OCI-LY1 (cell line): ENCODE data around the gene NFAT5.

Source experiments
- H2AFZ ChIP-seq: fragments of 200-600 bp; sonication (generic), shearing (Covaris generic); 2 replicates; pipeline ENCODE4 v1.6.0; 2014; ENCODE audit warnings: antibody characterized with exemption, mild to moderate bottlenecking, low read length
- H3F3A ChIP-seq: fragments of 200-600 bp; sonication (generic), shearing (Covaris generic); 2 replicates; pipeline ENCODE4 v1.6.0; 2014; ENCODE audit warnings: mild to moderate bottlenecking, antibody characterized with exemption, low read length, moderate library complexity; ENCODE audit not compliant: insufficient read depth
- H3K27ac ChIP-seq: fragments of 200-600 bp; sonication (generic); 2 replicates; pipeline ENCODE4 v1.5.1; 2014; ENCODE audit warnings: low read length, mixed run types, mild to moderate bottlenecking, low read depth; ENCODE audit not compliant: poor library complexity, severe bottlenecking
- H3K27me3 ChIP-seq: fragments of 200-600 bp; sonication (generic); 2 replicates; pipeline ENCODE4 v1.6.0; 2014; ENCODE audit warnings: antibody characterized with exemption, mild to moderate bottlenecking, low read length, moderate library complexity; ENCODE audit not compliant: insufficient read depth
- H3K36me3 ChIP-seq: fragments of 200-600 bp; sonication (generic); 2 replicates; pipeline ENCODE4 v1.6.1; 2014; ENCODE audit warnings: mild to moderate bottlenecking, antibody characterized with exemption, low read length, moderate library complexity, mixed read lengths; ENCODE audit not compliant: insufficient read depth
- H3K4me1 ChIP-seq: fragments of 200-600 bp; sonication (generic); 2 replicates; pipeline ENCODE4 v1.5.1; 2014; ENCODE audit warnings: mild to moderate bottlenecking, low read length, moderate library complexity; ENCODE audit not compliant: insufficient read depth, severe bottlenecking
- H3K4me2 ChIP-seq: fragments of 200-600 bp; sonication (generic), shearing (Covaris generic); 2 replicates; pipeline ENCODE4 v1.6.1; 2014; ENCODE audit warnings: low read length
- H3K4me3 ChIP-seq: fragments of 200-600 bp; sonication (generic); 2 replicates; pipeline ENCODE4 v1.5.1; 2014; ENCODE audit warnings: low read length, low read depth, mild to moderate bottlenecking, mixed read lengths; ENCODE audit not compliant: poor library complexity, severe bottlenecking
- H3K79me2 ChIP-seq: fragments of 200-600 bp; shearing (Covaris generic); 2 replicates; pipeline ENCODE4 v1.6.1; 2016; ENCODE audit warnings: mixed run types, low read length, mixed read lengths; ENCODE audit not compliant: insufficient read depth
- H3K9ac ChIP-seq: fragments of 200-600 bp; sonication (generic), shearing (Covaris generic); 2 replicates; pipeline ENCODE4 v1.6.1; 2014; ENCODE audit warnings: mild to moderate bottlenecking, low read length, mixed read lengths
- H3K9me2 ChIP-seq: fragments of 200-600 bp; sonication (generic), shearing (Covaris generic); 2 replicates; pipeline ENCODE4 v1.6.1; 2014; ENCODE audit warnings: low read depth, mild to moderate bottlenecking, low read length, mixed read lengths
- H3K9me3 ChIP-seq: fragments of 200-600 bp; shearing (Covaris generic); 2 replicates; pipeline ENCODE4 v1.6.1; 2014; ENCODE audit warnings: low read length, mixed read lengths
- H4K20me1 ChIP-seq: fragments of 200-600 bp; sonication (generic), shearing (Covaris generic); 2 replicates; pipeline ENCODE4 v1.6.0; 2016; ENCODE audit warnings: mild to moderate bottlenecking, low read length; ENCODE audit not compliant: insufficient read depth
- CTCF ChIP-seq: fragments of 200-600 bp; sonication (generic), shearing (Covaris generic); IDR thresholded peaks from 2 replicates; pipeline ENCODE4 v1.5.1; 2017; ENCODE audit warnings: mild to moderate bottlenecking, antibody characterized with exemption, low read length, moderate library complexity, mixed read lengths
- EZH2 ChIP-seq: fragments of 200-600 bp; sonication (generic), shearing (Covaris generic); IDR thresholded peaks from 2 replicates; pipeline ENCODE4 v1.8.0; 2017; ENCODE audit warnings: borderline replicate concordance, mixed run types, mild to moderate bottlenecking, antibody characterized with exemption, low read length, moderate library complexity, mixed read lengths

Gene NFAT5

DNA sequence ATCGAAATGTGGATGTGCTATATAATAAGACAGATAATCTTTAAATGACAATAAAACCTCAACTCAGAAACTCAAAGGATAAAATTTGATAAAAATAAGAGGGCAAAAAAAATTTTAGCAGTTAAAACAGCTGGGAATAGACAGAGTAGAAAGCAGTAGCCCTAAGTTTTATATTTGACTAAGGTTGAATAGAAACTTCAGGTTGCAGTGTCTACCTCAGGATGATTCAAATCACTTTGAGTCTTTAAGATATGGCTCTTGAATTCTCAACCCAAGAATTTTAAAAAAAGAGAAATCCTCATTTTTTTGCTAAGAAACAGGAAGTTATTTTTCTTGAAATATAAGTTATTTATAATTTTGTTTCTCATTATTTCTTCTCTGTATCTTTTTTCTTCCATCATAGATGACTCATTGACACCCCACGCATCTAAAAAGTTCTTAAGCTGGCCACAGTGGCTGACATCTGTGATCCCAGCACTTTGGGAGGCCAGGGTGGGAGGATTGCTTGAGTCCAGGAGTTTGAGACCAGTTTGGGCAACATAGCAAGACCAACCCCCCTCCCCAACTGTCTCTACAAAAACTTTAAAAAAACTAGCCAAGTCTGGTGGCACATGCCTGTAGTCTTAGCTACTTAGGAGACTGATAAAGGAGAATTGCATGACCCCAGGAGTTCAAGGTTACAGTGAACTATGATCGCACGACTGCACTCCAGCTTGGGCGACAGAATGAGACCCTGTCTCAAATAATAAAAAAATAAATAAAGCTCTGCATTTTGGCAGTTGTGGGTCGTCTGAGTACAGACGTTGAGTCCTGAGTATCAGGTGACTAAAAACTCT lies 23.9 kb downstream of the NFAT5 start:
- TF ChIP-seq CTCF (no peak), EZH2 (no peak)
- Histone ChIP-seq H3K79me2 (peaks cover 6% of the 10 kb centered on the region; the same call in 1 of the 2 replicates), H3K4me2 (no peak overlapping the region), H3K4me1 (no peaks in the 10 kb centered on the region), H3K9me3 (no peaks in the 10 kb centered on the region), H3F3A (no peaks in the 10 kb centered on the region), H3K27ac (no peak overlapping the region), H4K20me1 (no peaks in the 10 kb centered on the region), H3K27me3 (no peaks in the 10 kb centered on the region), H3K9ac (no peak overlapping the region), H2AFZ (no peak overlapping the region), H3K9me2 (no peaks in the 10 kb centered on the region), H3K4me3 (no peak overlapping the region), H3K36me3 (no peaks in the 10 kb centered on the region)

GRCh38 chr16:69590590-69590989 lies 24.8 kb downstream of the NFAT5 start:
- TF ChIP-seq EZH2 (no peak), CTCF (no peak)
- Histone ChIP-seq H3K27me3 (no peaks in the 10 kb centered on the region), H3K4me2 (no peak overlapping the region), H4K20me1 (no peaks in the 10 kb centered on the region), H3K4me1 (no peaks in the 10 kb centered on the region), H3F3A (no peaks in the 10 kb centered on the region), H3K36me3 (no peaks in the 10 kb centered on the region), H3K27ac (no peak overlapping the region), H3K9ac (no peak overlapping the region), H2AFZ (no peak overlapping the region), H3K4me3 (no peak overlapping the region), H3K9me2 (no peaks in the 10 kb centered on the region), H3K9me3 (no peaks in the 10 kb centered on the region), H3K79me2 (peaks cover 8% of the 10 kb centered on the region)

GRCh38 chr16:69593751-69594255 lies 28.0 kb downstream of the NFAT5 start:
- no peaks in the 10 kb centered on the region for H4K20me1 ChIP-seq
- no peak overlapping the region for H3K27ac ChIP-seq
- no peaks in the 10 kb centered on the region for H3K9me2 ChIP-seq
- H2AFZ ChIP-seq: no peak overlapping the region
- no peaks in the 10 kb centered on the region for H3K36me3 ChIP-seq
- H3F3A ChIP-seq: no peaks in the 10 kb centered on the region
- H3K9me3 ChIP-seq: no peaks in the 10 kb centered on the region
- no peak for TF ChIP-seq EZH2
- no peak for TF ChIP-seq CTCF
- no peaks in the 10 kb centered on the region for H3K27me3 ChIP-seq
- H3K9ac ChIP-seq: no peak overlapping the region
- no peaks in the 10 kb centered on the region for H3K4me1 ChIP-seq
- H3K79me2 ChIP-seq: peaks cover 20% of the 10 kb centered on the region
- H3K4me3 ChIP-seq: no peak overlapping the region
- H3K4me2 ChIP-seq: no peak overlapping the region
